GM12873 (cell line): Measurements from ENCODE around the gene PAQR4.
A peak's percentile ranks its signal among the peaks of the same experiment; 100 is the strongest.

Experiments
- CTCF ChIP-seq: IDR thresholded peaks from 2 replicates; pipeline ENCODE4 v1.5.1; 2012; ENCODE audit warnings: low read depth, mild to moderate bottlenecking, moderate library complexity, low read length, control low read depth; ENCODE audit not compliant: insufficient read depth; ENCODE audit errors: missing control alignments

The PAQR4 gene

GRCh38 chr16:2968368-2968737, 795 bp upstream of the PAQR4 start:
- no peak for TF ChIP-seq CTCF

- TF ChIP-seq CTCF: peak; percentile 71
Measured at GRCh38 chr16:2969545-2970521, 685 bp downstream of the PAQR4 start.

GRCh38 chr16:2970563-2970962, 1.4 kb downstream of the PAQR4 start:
- TF ChIP-seq CTCF: no peak

- no peak for TF ChIP-seq CTCF
Measured at GRCh38 chr16:2971134-2971984, 2.2 kb downstream of the PAQR4 start.

- TF ChIP-seq CTCF: no peak
Measured at GRCh38 chr16:2971985-2972784, 3.0 kb downstream of the PAQR4 start.

- TF ChIP-seq CTCF: no peak
Measured at GRCh38 chr16:2973093-2973492, 3.9 kb downstream of the PAQR4 start.
